B cell (primary cell): Measurements from ENCODE around the gene LMO7.

Experiments used
- CTCF ChIP-seq: fragments of 200-600 bp; IDR thresholded peaks from one replicate; pipeline ENCODE4 v1.8.0; 2022; ENCODE audit warnings: antibody characterized with exemption, mild to moderate bottlenecking
- EZH2 ChIP-seq: IDR thresholded peaks from 2 replicates; pipeline ENCODE4 v1.6.1; 2012; ENCODE audit warnings: borderline replicate concordance, low read depth, mild to moderate bottlenecking, moderate library complexity, low read length; ENCODE audit not compliant: insufficient read depth, poor library complexity, severe bottlenecking

GRCh38 chr13:75647126-75647784 is 11.1 kb downstream of the LMO7 start:
- TF ChIP-seq EZH2 (no peak), CTCF (no peak)
